ENCODE measurements around the gene ZXDA. TPM values are rescaled to one million over a fixed set of nuclear protein-coding genes. Genes with fewer than 3 reads are reported as not detected.
"Not testable (repeated sequence)": the region's sequence is repeated elsewhere in the genome, so short reads cannot be mapped to it uniquely, and the experiment has no call there.

The ZXDA gene
- total and polyA plus RNA-seq, 11 donors, result 0.53 to 6.3 (median 5.2) TPM

DNA sequence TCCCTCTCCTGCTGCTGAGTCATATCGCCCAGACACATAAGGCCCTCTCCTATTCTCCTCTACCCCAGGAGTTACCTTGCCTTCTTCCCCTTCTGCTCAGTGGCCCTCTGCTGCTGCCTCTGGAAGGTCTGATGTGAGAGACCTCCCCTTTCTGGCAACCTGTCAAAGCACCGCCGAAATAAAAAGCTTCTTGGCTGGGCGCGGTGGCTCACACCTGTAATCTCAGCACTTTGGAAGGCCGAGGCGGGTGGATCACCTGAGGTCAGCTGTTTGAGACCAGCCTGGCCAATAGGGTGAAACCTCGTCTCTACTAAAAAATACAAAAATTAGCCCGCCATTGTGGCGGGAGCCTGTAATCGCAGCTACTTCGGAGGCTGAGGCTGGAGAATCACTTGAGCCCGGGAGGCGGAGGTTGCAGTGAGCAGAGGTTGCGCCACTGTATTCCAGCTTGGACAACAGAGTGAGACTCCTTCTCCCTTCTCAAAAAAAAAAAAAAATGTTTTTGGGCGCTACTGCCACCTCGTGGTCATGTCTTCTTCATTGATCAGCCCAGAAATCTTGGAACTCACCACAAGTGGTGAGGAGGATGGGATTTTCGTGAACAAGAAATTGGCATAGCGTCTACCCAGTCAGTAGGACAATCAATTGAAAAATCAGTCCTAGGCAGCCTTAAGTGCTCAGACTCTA, 8.6 kb upstream of the ZXDA start:
- ATAC-seq, result peak in 1 of 4 donors; percentile 65
- H3K4me3 ChIP-seq, result peak overlapping the region in 4 of 12 donors; percentile 9 to 26 (median 15)
- DNase-seq, result peak in 2 of 5 donors; percentile 10 to 37
- H3K9me3 ChIP-seq, result no peaks in the 10 kb centered on the region
- TF ChIP-seq, protein P1, sequence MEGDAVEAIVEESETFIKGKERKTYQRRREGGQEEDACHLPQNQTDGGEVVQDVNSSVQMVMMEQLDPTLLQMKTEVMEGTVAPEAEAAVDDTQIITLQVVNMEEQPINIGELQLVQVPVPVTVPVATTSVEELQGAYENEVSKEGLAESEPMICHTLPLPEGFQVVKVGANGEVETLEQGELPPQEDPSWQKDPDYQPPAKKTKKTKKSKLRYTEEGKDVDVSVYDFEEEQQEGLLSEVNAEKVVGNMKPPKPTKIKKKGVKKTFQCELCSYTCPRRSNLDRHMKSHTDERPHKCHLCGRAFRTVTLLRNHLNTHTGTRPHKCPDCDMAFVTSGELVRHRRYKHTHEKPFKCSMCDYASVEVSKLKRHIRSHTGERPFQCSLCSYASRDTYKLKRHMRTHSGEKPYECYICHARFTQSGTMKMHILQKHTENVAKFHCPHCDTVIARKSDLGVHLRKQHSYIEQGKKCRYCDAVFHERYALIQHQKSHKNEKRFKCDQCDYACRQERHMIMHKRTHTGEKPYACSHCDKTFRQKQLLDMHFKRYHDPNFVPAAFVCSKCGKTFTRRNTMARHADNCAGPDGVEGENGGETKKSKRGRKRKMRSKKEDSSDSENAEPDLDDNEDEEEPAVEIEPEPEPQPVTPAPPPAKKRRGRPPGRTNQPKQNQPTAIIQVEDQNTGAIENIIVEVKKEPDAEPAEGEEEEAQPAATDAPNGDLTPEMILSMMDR (IDR thresholded peaks at IDR 0.05), result peak; percentile 26 to 62 (median 49)
- TF ChIP-seq POLR2A (IDR thresholded peaks at IDR 0.05), result no peak
- WGBS, 4 donors, result 30 to 49% (median 45%) methylated on average over 19 of the region's 19 CpGs
- no peaks in the 10 kb centered on the region for H3K36me3 ChIP-seq
- intact Hi-C loops (cut with DNase I), result loop anchor here in 7 of 10 donors (1.0 to 10.0 kb wide), 5 partner anchors 96 to 334 kb away; partner anchors contain the start of gene ZXDB (in 2 of the 7)
- no peak overlapping the region for H3K27ac ChIP-seq
- H3K27me3 ChIP-seq, result peaks cover 0 to 8% (median 0%) of the 10 kb centered on the region in 9 donors
- H3K4me1 ChIP-seq, result no peaks in the 10 kb centered on the region

DNA sequence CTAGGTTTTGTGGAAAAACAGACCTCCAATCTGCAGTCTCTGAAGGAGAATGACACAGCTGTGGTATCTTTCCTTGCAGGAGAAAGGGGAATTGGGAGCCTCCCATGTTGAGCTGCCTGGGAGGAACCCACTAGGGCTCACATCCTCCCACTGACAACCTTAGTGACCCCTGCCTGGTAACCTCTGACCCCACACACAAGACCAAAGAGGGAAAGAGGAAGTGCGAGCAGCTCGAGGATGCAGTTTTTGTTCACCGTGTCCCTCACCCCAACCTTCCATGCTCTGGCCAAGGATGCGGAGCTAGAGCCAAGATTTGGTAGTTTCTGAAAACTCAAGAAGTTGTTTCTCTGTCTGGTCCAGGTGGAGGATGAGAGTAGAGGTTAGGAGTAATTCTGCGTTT, 5.4 kb upstream of the ZXDA start:
- Histone ChIP-seq H3K4me1 (peaks cover 0 to 6% (median 0%) of the 10 kb centered on the region in 12 donors), H3K4me3 (no peak overlapping the region), H3K27ac (no peak overlapping the region), H3K36me3 (no peaks in the 10 kb centered on the region), H3K27me3 (peaks cover 0 to 6% (median 0%) of the 10 kb centered on the region in 9 donors), H3K9me3 (no peaks in the 10 kb centered on the region)
- no peak for DNase-seq
- TF ChIP-seq, protein P1 (IDR thresholded peaks at IDR 0.05), result no peak
- no peak for TF ChIP-seq POLR2A (IDR thresholded peaks at IDR 0.05)
- 59 to 71% (median 63%) methylated on average over 5 of the region's 5 CpGs for WGBS, 4 donors
- intact Hi-C loops (cut with DNase I), result loop anchor here in 3 of 10 donors (10.0 kb wide), 2 partner anchors 321 to 331 kb away; partner anchors contain the start of gene ZXDB (in 2 of the 3)
- ATAC-seq, result no peak

DNA sequence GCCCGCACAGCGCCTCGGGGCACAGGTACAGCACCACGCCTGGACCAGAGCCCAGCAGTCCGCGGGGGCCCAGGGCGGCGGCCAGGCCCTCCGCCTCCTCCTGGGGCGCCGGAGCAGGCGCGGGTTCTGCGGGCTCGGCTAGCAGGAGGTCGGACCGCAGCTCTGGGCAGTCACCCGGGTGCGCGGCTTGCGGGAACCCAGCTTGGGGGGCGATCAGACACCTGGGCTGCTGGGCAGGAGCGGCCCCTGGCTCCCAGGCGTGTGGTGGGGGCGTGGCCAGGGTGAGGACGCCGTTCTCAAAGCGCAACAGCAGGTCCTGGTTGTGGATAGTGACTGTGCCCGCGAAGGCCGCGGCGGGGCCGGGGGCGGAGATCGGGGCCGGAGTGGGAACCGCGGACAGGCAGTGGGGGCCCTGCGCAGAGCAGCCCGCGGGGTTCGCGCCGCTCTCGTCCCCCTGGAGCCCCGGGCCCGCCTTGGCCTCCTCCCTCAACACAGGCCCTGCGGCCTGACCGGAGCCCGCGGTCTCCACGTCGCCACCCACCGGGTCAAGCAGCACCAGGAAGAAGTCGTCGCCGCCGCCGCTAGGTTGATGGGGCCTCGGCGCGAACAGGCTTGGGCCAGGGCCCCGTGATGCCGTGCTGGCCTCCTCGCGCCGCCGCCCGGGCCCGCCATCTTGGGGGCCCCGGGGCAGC, 517 bp downstream of the ZXDA start:
- 2 to 33% (median 17%) methylated on average over 3 to 60 of the region's 72 CpGs for WGBS, 4 donors
- H3K36me3 ChIP-seq, H3K27me3 ChIP-seq, H3K9me3 ChIP-seq: not testable (repeated sequence)
- peak; percentile 24 to 67 (median 36) for DNase-seq
- intact Hi-C loops (cut with DNase I), result loop anchor here in 4 of 10 donors (10.0 kb wide), 3 partner anchors 315 to 1165 kb away; partner anchors contain the start of gene ZXDB (in 2 of the 4)
- H3K4me1 ChIP-seq, result peaks cover 0 to 29% (median 1%) of the 10 kb centered on the region in 12 donors
- peak overlapping the region; percentile 80 to 97 (median 90) for H3K27ac ChIP-seq
- peak; percentile 55 to 93 (median 88) for ATAC-seq
- peak overlapping the region; percentile 2 to 75 (median 58) for H3K4me3 ChIP-seq

DNA sequence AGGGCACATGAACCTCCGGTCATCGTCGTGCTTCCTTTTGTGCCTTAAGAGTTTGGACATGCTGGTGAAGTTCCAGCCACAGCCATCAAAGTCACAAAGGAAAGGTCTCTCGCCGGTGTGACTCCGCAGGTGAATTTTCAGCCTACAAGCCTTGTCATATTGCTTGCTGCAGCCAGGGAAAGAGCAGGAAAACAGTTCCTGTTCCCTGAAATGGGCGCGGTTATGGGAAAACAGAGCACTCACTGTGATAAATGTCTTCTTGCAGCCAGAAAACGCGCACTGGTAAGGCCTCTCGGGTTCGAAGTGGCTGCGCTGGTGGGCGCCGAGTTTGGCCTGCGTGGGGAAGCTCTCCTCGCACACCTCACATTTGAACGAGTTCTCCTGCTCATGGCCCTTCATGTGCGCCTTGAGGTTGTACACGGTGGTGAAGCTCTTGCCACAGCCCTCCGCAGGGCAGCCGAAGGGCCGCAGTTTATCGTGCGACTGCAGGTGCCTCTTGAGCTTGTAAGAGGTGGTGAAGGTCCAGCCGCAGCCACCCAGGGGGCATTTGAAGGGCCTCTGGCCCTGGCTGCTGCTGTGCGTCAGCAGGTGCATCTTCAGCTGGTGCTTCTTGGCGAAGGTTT, 1.2 kb downstream of the ZXDA start:
- ATAC-seq, result peak in 2 of 4 donors; percentile 10 to 36
- WGBS, 4 donors, result 46 to 68% (median 62%) methylated on average over 26 to 28 of the region's 28 CpGs

More for the DNA sequence above, 1.2 kb downstream of the ZXDA start:
- peak overlapping the region; percentile 80 to 97 (median 90) for H3K27ac ChIP-seq
- not testable (repeated sequence) for H3K27me3 ChIP-seq, DNase-seq, H3K36me3 ChIP-seq, H3K9me3 ChIP-seq
- intact Hi-C loops (cut with DNase I), result loop anchor here in 1 of 10 donors (10.0 kb wide), 1 partner anchor 1164 kb away; no protein-coding TSS in a partner anchor
- peaks cover 0 to 35% (median 4%) of the 10 kb centered on the region in 12 donors for H3K4me1 ChIP-seq
- peak overlapping the region; percentile 2 to 75 (median 58) for H3K4me3 ChIP-seq
